ENCODE results near the gene KIAA1755. TPM values are rescaled to one million over a fixed set of nuclear protein-coding genes. Genes with fewer than 3 reads are reported as not detected.
"Not testable (repeated sequence)": the region's sequence is repeated elsewhere in the genome, so short reads cannot be mapped to it uniquely, and the experiment has no call there.

KIAA1755 gene
- total RNA-seq, 8 experiments from 2014 or later, result 0.05 to 73.6 (median 1.2) TPM

DNA sequence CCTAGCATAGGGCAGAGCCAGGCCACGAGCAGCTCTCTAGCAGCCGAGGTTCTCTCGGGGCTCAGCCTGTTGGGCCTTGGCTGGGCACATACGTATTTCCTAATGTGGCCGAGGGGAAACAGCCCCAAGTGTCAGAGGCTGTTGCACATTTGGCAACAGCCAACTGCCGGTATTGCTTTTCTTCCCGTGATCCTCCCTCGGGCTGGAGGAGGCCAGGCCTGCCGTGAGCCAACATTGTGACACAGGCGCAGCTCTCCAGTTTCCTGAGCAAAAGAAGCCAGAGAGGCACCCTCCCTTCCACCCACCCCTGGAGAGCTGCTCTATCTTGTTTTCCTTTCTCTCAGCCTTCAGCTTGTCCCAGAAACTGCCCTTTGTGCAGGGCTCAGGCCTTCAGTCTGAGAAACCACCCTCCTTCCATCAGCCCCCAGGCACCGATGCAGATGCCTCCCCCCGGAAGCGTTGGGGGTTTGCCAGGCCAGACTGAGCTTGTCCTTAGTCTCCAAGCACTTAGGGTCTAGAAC lies 38.3 kb upstream of the KIAA1755 start:
- no peak overlapping the region for H3K4me3 ChIP-seq
- H3K4me1 ChIP-seq (replicated peaks in 1 of 2), result peaks cover 24 to 26% of the 10 kb centered on the region in 2 donors
- ATAC-seq (replicated peaks in 6 of 8), result peak in 7 of 8 experiments; percentile 9 to 93 (median 55)
- 7 to 90% (median 48%) methylated on average over 2 to 4 of the region's 13 CpGs; no CpG with 5 or more reads in 3 of the 10 experiments for WGBS, 10 experiments
- in situ Hi-C loops (cut with MboI; ENCODE audit: low pct_unique_long_range_greater_than_20kb in 2 of 9, low sequenced_read_pairs in 9 of 9, unreplicated experiment in 9 of 9), result no loop called here
- H3K27ac ChIP-seq, result peak overlapping the region; percentile 33 to 73

DNA sequence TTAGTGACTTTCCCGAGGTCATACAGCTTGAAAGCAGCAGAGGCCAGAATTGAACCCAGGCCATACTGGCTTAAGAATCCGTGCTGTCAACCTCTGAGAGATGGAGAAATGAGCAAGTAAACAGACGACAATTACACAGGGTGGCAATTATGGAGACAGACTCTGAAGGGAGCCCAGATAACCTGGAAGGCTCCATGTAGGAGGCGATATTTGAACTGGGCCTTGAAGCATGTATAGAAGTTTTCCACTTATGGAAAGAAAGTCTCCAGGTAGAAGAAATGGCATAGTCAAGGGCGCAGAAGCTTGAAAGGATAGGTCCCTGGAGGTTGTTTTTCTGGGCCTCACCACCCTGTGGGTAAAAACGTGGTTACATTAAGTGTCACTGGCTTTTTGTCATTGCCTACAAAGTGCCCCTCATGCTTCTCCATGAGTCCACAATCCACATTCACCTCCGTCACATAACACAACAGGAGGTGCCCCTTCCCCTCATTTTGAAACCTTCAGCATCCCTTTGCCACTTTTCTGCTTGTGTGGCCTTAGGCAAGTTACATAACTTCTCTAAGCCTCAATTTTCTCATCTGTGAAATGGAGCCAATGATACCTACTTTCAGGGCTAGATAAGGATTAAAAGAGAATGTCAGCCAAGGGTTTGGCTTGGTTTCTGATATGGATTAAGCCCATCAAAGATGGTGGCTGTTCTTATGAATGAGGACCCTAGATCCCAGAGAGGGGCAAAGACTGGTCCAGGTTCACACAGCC lies 37.6 kb upstream of the KIAA1755 start:
- in situ Hi-C loops (cut with MboI; ENCODE audit: low pct_unique_long_range_greater_than_20kb in 2 of 9, low sequenced_read_pairs in 9 of 9, unreplicated experiment in 9 of 9), result no loop called here
- Histone ChIP-seq H3K4me3 (no peak overlapping the region), H3K4me1 (replicated peaks in 1 of 2) (peaks cover 17 to 18% of the 10 kb centered on the region in 2 donors), H3K27ac (no peak overlapping the region)
- no peak for ATAC-seq (replicated peaks in 6 of 8)
- 65 to 100% (median 85%) methylated on average over 1 to 6 of the region's 7 CpGs; no CpG with 5 or more reads in 1 of the 10 experiments for WGBS, 10 experiments

- no peak for ATAC-seq (replicated peaks in 6 of 8)
- Histone ChIP-seq H3K4me3 (no peak overlapping the region), H3K4me1 (replicated peaks in 1 of 2) (peaks cover 12 to 14% of the 10 kb centered on the region in 2 donors), H3K27ac (no peak overlapping the region)
- 81 to 96% (median 85%) methylated on average over 5 to 10 of the region's 11 CpGs; no CpG with 5 or more reads in 6 of the 10 experiments for WGBS, 10 experiments
- in situ Hi-C loops (cut with MboI; ENCODE audit: low pct_unique_long_range_greater_than_20kb in 2 of 9, low sequenced_read_pairs in 9 of 9, unreplicated experiment in 9 of 9), result no loop called here
Observed at GRCh38 chr20:38296433-38296832, 35.9 kb upstream of the KIAA1755 start.

DNA sequence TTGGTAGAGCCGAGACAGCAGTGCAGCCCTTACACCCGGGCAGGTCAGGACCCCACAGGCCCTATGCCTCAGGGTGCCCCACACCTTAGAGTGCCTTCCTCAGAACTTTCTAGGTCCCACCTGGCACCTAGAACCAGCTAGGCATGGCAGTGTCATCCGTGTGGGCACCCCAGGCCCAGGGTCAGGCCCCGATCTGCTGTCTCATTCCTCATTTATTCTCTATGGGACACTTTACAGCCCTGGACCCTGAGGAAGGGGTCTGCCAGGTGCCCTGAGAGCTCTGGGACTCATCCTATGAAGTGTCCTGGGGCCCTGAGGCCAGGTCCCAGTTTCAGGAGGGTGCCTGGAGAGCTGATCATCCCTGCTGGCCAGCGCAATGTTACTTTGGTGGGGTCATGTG lies 35.3 kb upstream of the KIAA1755 start:
- no peak for ATAC-seq (replicated peaks in 6 of 8)
- in situ Hi-C loops (cut with MboI; ENCODE audit: low pct_unique_long_range_greater_than_20kb in 2 of 9, low sequenced_read_pairs in 9 of 9, unreplicated experiment in 9 of 9), result no loop called here
- Histone ChIP-seq H3K4me3 (no peak overlapping the region), H3K27ac (no peak overlapping the region), H3K4me1 (replicated peaks in 1 of 2) (peaks cover 12 to 14% of the 10 kb centered on the region in 2 donors)
- 50 to 83% methylated on average over 1 to 2 of the region's 5 CpGs; no CpG with 5 or more reads in 8 of the 10 experiments for WGBS, 10 experiments

GRCh38 chr20:38294076-38294591 lies 33.6 kb upstream of the KIAA1755 start:
- Histone ChIP-seq H3K4me1 (replicated peaks in 1 of 2) (peaks cover 6 to 7% of the 10 kb centered on the region in 2 donors), H3K27ac (no peak overlapping the region), H3K4me3 (no peak overlapping the region)
- in situ Hi-C loops (cut with MboI; ENCODE audit: low pct_unique_long_range_greater_than_20kb in 2 of 9, low sequenced_read_pairs in 9 of 9, unreplicated experiment in 9 of 9), result no loop called here
- no peak for ATAC-seq (replicated peaks in 6 of 8)
- 60 to 100% (median 84%) methylated on average over 1 to 6 of the region's 11 CpGs; no CpG with 5 or more reads in 2 of the 10 experiments for WGBS, 10 experiments

DNA sequence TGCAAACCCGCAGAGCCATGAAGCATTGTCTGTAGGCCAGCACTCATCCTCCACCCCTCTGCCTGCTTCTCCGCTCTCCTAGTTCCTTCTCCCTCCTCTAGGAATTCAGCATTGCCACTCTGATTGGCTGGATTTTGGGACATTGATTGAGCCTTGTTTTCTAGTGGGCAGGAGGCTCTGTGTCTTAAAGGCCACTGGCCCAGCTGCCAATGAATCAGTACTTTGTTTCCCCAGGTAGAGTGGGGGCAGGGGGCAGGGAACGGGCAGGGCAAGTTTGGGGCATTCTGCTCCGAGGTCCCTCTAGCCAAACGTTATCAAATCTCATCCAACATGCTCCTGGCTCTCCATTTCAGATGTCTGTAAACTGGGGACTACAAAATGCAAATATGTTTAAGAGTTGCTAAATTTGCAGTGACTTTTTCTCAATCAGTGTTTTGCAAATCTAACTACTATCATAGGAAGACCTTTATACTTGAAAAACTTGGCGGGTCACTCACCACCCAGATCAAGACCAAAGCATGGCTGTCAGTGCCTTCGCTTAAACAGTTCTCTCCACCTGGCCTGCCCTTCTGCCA lies 33.0 kb upstream of the KIAA1755 start:
- ATAC-seq (replicated peaks in 6 of 8), result no peak
- Histone ChIP-seq H3K27ac (no peak overlapping the region), H3K4me3 (no peak overlapping the region), H3K4me1 (replicated peaks in 1 of 2) (peaks cover under 1 to 2% of the 10 kb centered on the region in 2 donors)
- 40 to 80% (median 62%) methylated on average over 1 to 4 of the region's 7 CpGs; no CpG with 5 or more reads in 4 of the 10 experiments for WGBS, 10 experiments
- in situ Hi-C loops (cut with MboI; ENCODE audit: low pct_unique_long_range_greater_than_20kb in 2 of 9, low sequenced_read_pairs in 9 of 9, unreplicated experiment in 9 of 9), result no loop called here

GRCh38 chr20:38291966-38292365 lies 31.4 kb upstream of the KIAA1755 start:
- Histone ChIP-seq H3K27ac (no peak overlapping the region), H3K4me3 (no peak overlapping the region), H3K4me1 (replicated peaks in 1 of 2) (peaks cover 11% of the 10 kb centered on the region in 2 donors)
- no peak for ATAC-seq (replicated peaks in 6 of 8)
- in situ Hi-C loops (cut with MboI; ENCODE audit: low pct_unique_long_range_greater_than_20kb in 2 of 9, low sequenced_read_pairs in 9 of 9, unreplicated experiment in 9 of 9), result no loop called here
- WGBS, 10 experiments, result 0 to 100% (median 45%) methylated on average over 1 to 3 of the region's 3 CpGs; no CpG with 5 or more reads in 2 of the 10 experiments

GRCh38 chr20:38290829-38291814 lies 30.6 kb upstream of the KIAA1755 start:
- in situ Hi-C loops (cut with MboI; ENCODE audit: low pct_unique_long_range_greater_than_20kb in 2 of 9, low sequenced_read_pairs in 9 of 9, unreplicated experiment in 9 of 9), result no loop called here
- no peak overlapping the region for H3K4me3 ChIP-seq
- H3K4me1 ChIP-seq (replicated peaks in 1 of 2), result peaks cover 16% of the 10 kb centered on the region in 2 donors
- ATAC-seq (replicated peaks in 6 of 8), result peak in 3 of 8 experiments; percentile 27 to 37 (median 31)
- WGBS, 10 experiments, result 4 to 85% (median 53%) methylated on average over 1 to 13 of the region's 21 CpGs
- no peak overlapping the region for H3K27ac ChIP-seq

GRCh38 chr20:38286586-38287531 lies 26.3 kb upstream of the KIAA1755 start:
- H3K4me1 ChIP-seq (replicated peaks in 1 of 2), result peaks cover 16% of the 10 kb centered on the region in 2 donors
- peak overlapping the region in 1 of 2 donors; percentile 23 for H3K27ac ChIP-seq
- ATAC-seq (replicated peaks in 6 of 8), result peak; percentile 41 to 90 (median 85)
- in situ Hi-C loops (cut with MboI; ENCODE audit: low pct_unique_long_range_greater_than_20kb in 2 of 9, low sequenced_read_pairs in 9 of 9, unreplicated experiment in 9 of 9), result no loop called here
- H3K4me3 ChIP-seq, result no peak overlapping the region
- 42 to 86% (median 73%) methylated on average over 1 to 9 of the region's 16 CpGs; no CpG with 5 or more reads in 1 of the 10 experiments for WGBS, 10 experiments

- in situ Hi-C loops (cut with MboI; ENCODE audit: low pct_unique_long_range_greater_than_20kb in 2 of 9, low sequenced_read_pairs in 9 of 9, unreplicated experiment in 9 of 9), result no loop called here
- WGBS, 10 experiments, result 80 to 100% (median 90%) methylated on average over 1 to 2 of the region's 5 CpGs; no CpG with 5 or more reads in 5 of the 10 experiments
- H3K27ac ChIP-seq, result no peak overlapping the region
Observed at GRCh38 chr20:38284893-38285444, 24.4 kb upstream of the KIAA1755 start.

DNA sequence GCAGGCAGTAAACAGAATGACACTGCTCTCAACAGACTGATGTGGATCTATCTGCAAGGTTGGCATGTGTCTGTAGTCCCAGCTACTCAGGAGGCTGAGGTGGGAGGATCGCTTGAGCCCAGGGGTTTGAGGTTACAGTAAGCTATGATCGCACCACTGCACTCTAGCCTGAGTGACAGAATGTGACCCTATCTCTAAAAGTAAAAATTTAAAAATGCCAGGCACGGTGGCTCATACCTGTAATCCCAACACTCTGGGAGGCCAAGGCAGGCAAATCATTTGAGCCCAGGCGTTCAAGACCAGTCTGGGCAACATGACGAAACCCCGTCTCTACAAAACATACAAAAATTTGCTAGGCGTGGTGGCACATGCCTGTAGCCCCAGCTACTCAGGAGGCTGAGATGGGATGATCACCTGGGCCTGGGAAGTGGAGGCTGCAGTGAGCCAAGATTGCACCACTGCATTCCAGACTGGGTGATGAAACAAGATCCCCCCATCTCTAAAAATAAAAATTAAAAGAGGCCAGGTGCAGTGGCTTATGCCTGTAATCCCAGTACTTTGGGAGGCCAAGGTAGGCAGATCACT lies 23.6 kb upstream of the KIAA1755 start:
- in situ Hi-C loops (cut with MboI; ENCODE audit: low pct_unique_long_range_greater_than_20kb in 2 of 9, low sequenced_read_pairs in 9 of 9, unreplicated experiment in 9 of 9); H3K4me3 ChIP-seq; ATAC-seq (replicated peaks in 6 of 8); H3K27ac ChIP-seq: not testable (repeated sequence)
- WGBS, 10 experiments, result 70 to 95% (median 83%) methylated on average over 1 to 5 of the region's 7 CpGs; no CpG with 5 or more reads in 5 of the 10 experiments
- H3K4me1 ChIP-seq (replicated peaks in 1 of 2), result peaks cover 16% of the 10 kb centered on the region in 2 donors

More at GRCh38 chr20:38284893-38285444, 24.4 kb upstream of the KIAA1755 start:
- Histone ChIP-seq H3K4me3 (no peak overlapping the region), H3K4me1 (replicated peaks in 1 of 2) (peaks cover 16% of the 10 kb centered on the region in 2 donors)
- no peak for ATAC-seq (replicated peaks in 6 of 8)
